ENCODE results near the gene IFITM10.
"Not testable (repeated sequence)": the region's sequence is repeated elsewhere in the genome, so short reads cannot be mapped to it uniquely, and the experiment has no call there.

IFITM10 gene

GRCh38 chr11:1771700-1772099 is 21.3 kb upstream of the IFITM10 start:
- no peak for TF ChIP-seq CTCF (IDR thresholded peaks at IDR 0.05; ENCODE audit: borderline replicate concordance, insufficient read depth, low read depth, low read length)
- no peak overlapping the region for H3K4me3 ChIP-seq (ENCODE audit: low read depth, low read length)

- no peak overlapping the region for H3K4me3 ChIP-seq (ENCODE audit: low read depth, low read length)
- no peak for TF ChIP-seq CTCF (IDR thresholded peaks at IDR 0.05; ENCODE audit: borderline replicate concordance, insufficient read depth, low read depth, low read length)
Measured at GRCh38 chr11:1771273-1771672, 20.9 kb upstream of the IFITM10 start.

GRCh38 chr11:1770528-1770927 is 20.1 kb upstream of the IFITM10 start:
- no peak for TF ChIP-seq CTCF (IDR thresholded peaks at IDR 0.05; ENCODE audit: borderline replicate concordance, insufficient read depth, low read depth, low read length)
- no peak overlapping the region for H3K4me3 ChIP-seq (ENCODE audit: low read depth, low read length)

- no peak for TF ChIP-seq CTCF (IDR thresholded peaks at IDR 0.05; ENCODE audit: borderline replicate concordance, insufficient read depth, low read depth, low read length)
- no peak overlapping the region for H3K4me3 ChIP-seq (ENCODE audit: low read depth, low read length)
Measured at GRCh38 chr11:1770061-1770460, 19.7 kb upstream of the IFITM10 start.

- not testable (repeated sequence) for H3K4me3 ChIP-seq (ENCODE audit: low read depth, low read length)
Measured at GRCh38 chr11:1769304-1769936, 19.0 kb upstream of the IFITM10 start.

GRCh38 chr11:1768141-1768469 is 17.7 kb upstream of the IFITM10 start:
- no peak overlapping the region for H3K4me3 ChIP-seq (ENCODE audit: low read depth, low read length)
- no peak for TF ChIP-seq CTCF (IDR thresholded peaks at IDR 0.05; ENCODE audit: borderline replicate concordance, insufficient read depth, low read depth, low read length)

GRCh38 chr11:1767399-1768140 is 17.2 kb upstream of the IFITM10 start:
- no peak overlapping the region for H3K4me3 ChIP-seq (ENCODE audit: low read depth, low read length)
- TF ChIP-seq CTCF (IDR thresholded peaks at IDR 0.05; ENCODE audit: borderline replicate concordance, insufficient read depth, low read depth, low read length), result no peak
